HepG2 (cell line): ENCODE results near the gene TNFAIP8L2. TPM values are rescaled to one million over a fixed set of nuclear protein-coding genes. Genes with fewer than 3 reads are reported as not detected.
A peak's percentile ranks its signal among the peaks of the same experiment; 100 is the strongest.

ENCODE experiments used
- ATAC-seq: fragments of 200-7000 bp; cut with Tn5 transposase; 3 replicates; pipeline ENCODE4 v1.9.1; 2020; ENCODE audit warnings: mild to moderate bottlenecking, moderate library complexity
- BruUV-seq: library from RNA; stranded (reverse); fragments of 400-500 nt; replicated peaks from 2 replicates; lab custom pipeline; 2021; lab: Mats Ljungman, UMichigan
- CTCF ChIA-PET: fragments of 300-600 bp; formaldehyde crosslinking; extraction: SDS; loops from one replicate; lab custom pipeline; 2021; ENCODE audit warnings: low total read pairs, inconsistent platforms, low intra/inter-chr PET ratio; lab: Yijun Ruan, JAX
- POLR2A ChIA-PET: fragments of 350-600 bp; sonication (Branson Sonifier 250); formaldehyde crosslinking; loops from one replicate; lab custom pipeline; 2020; ENCODE audit warnings: antibody characterized with exemption, inconsistent platforms; lab: Yijun Ruan, JAX
- DNase-seq: peaks from one replicate; pipeline ENCODE4 v3.0.0-alpha.2; 2015; ENCODE audit warnings: low spot score
- FAIRE-seq: peaks from 3 replicates; lab custom pipeline; 2011; peaks lifted over from hg19 to GRCh38; lab: Jason Lieb, UNC
- H2AFZ ChIP-seq: one replicate; pipeline ENCODE4 v1.6.1; 2011; ENCODE audit warnings: low read length, inconsistent platforms
- H3K27ac ChIP-seq: fragments of 300-600 bp; 3 replicates; pipeline ENCODE4 v1.8.0; 2011; ENCODE audit warnings: mixed run types, mild to moderate bottlenecking, mixed read lengths, low read length, inconsistent platforms; ENCODE audit not compliant: insufficient read depth; ENCODE audit errors: extremely low read length
- H3K27me3 ChIP-seq, 2 experiments: fragments of 200-600 bp in 1 of 2; 2 replicates in 1 of 2; 3 replicates in 1 of 2; pipeline versions ENCODE4 v1.6.0 to v1.8.0; 2011; ENCODE audit warnings: low read length in 2 of 2, mild to moderate bottlenecking in 2 of 2, moderate library complexity in 2 of 2, inconsistent platforms in 1 of 2; ENCODE audit not compliant: insufficient read depth in 2 of 2, control insufficient read depth in 1 of 2
- H3K36me3 ChIP-seq, 2 experiments: fragments of 200-600 bp in 1 of 2; replicated peaks in 1 of 2; 2 replicates in 1 of 2; 3 replicates in 1 of 2; pipeline versions ENCODE4 v1.5.1 to v1.8.0; 2011; ENCODE audit warnings: low read length in 2 of 2, inconsistent platforms in 1 of 2; ENCODE audit not compliant: insufficient read depth in 2 of 2, control insufficient read depth in 1 of 2
- H3K4me1 ChIP-seq: 2 replicates; pipeline ENCODE4 v1.5.1; 2012; ENCODE audit warnings: low read length, inconsistent platforms; ENCODE audit not compliant: insufficient read depth
- H3K4me2 ChIP-seq: 2 replicates; pipeline ENCODE4 v1.6.0; 2011; ENCODE audit warnings: low read depth, low read length, inconsistent platforms
- H3K4me3 ChIP-seq, 3 experiments: fragments of 200-600 bp in 1 of 3; sonication (generic), shearing (Covaris generic) in 1 of 3; replicated peaks in 1 of 3; 2 replicates each; pipeline ENCODE4 v1.5.1; 2011 to 2016; ENCODE audit warnings: low read length in 3 of 3, inconsistent platforms in 2 of 3, low read depth in 2 of 3, mild to moderate bottlenecking in 2 of 3, control low read depth in 1 of 3, mixed read lengths in 1 of 3; ENCODE audit not compliant: insufficient read depth in 1 of 3
- H3K79me2 ChIP-seq: one replicate; pipeline ENCODE4 v1.6.1; 2011; ENCODE audit warnings: low read length, inconsistent platforms; ENCODE audit not compliant: insufficient read depth
- H3K9ac ChIP-seq: 2 replicates; pipeline ENCODE4 v1.6.0; 2011; ENCODE audit warnings: mild to moderate bottlenecking, low read depth, low read length, inconsistent platforms; ENCODE audit not compliant: insufficient read depth
- H3K9me3 ChIP-seq: 2 replicates; pipeline ENCODE4 v1.5.1; 2012; ENCODE audit warnings: mild to moderate bottlenecking, low read length
- H4K20me1 ChIP-seq: 2 replicates; pipeline ENCODE4 v1.6.0; 2011; ENCODE audit warnings: inconsistent platforms, mild to moderate bottlenecking, low read length, moderate library complexity; ENCODE audit not compliant: insufficient read depth
- ATF7-NPFF ChIP-seq: sonication (generic); formaldehyde crosslinking; IDR thresholded peaks from 2 replicates; pipeline ENCODE4 v1.8.1; 2023; ENCODE audit warnings: mild to moderate bottlenecking, low read depth, missing genetic modification reagents, moderate library complexity
- BHLHE40 ChIP-seq: IDR thresholded peaks from 2 replicates; pipeline ENCODE4 v1.6.1; 2011; ENCODE audit warnings: low read length, improper control_type of control experiment
- FOXJ3 ChIP-seq: sonication (generic); formaldehyde crosslinking; IDR thresholded peaks from 2 replicates; pipeline ENCODE4 v1.4.0; 2020; ENCODE audit warnings: missing genetic modification reagents, mild to moderate bottlenecking, borderline replicate concordance
- FOXK1 ChIP-seq: sonication (generic); formaldehyde crosslinking; IDR thresholded peaks from 2 replicates; pipeline ENCODE4 v1.4.0; 2020; ENCODE audit warnings: low read depth, missing genetic modification reagents, borderline replicate concordance
- GTF3A ChIP-seq: sonication (generic); formaldehyde crosslinking; conservative IDR thresholded peaks from 2 replicates; pipeline ENCODE4 v1.4.0; 2020; ENCODE audit warnings: mild to moderate bottlenecking, missing genetic modification reagents
- HMG20A ChIP-seq: IDR thresholded peaks from 2 replicates; pipeline ENCODE4 v1.6.1; 2016; ENCODE audit warnings: borderline replicate concordance
- HNF4G ChIP-seq, 2 experiments: sonication (generic) in 1 of 2; formaldehyde crosslinking in 1 of 2; IDR thresholded peaks; 2 replicates each; pipeline versions ENCODE4 v1.4.0 to v1.6.1; 2011 to 2020; ENCODE audit warnings: borderline replicate concordance in 2 of 2, low read depth in 2 of 2, mild to moderate bottlenecking in 2 of 2, low read length in 1 of 2, missing genetic modification reagents in 1 of 2, moderate library complexity in 1 of 2
- NFATC3 ChIP-seq: sonication (generic); formaldehyde crosslinking; IDR thresholded peaks from 2 replicates; pipeline ENCODE4 v1.5.1; 2020; ENCODE audit warnings: mild to moderate bottlenecking, missing genetic modification reagents
- SCMH1 ChIP-seq: sonication (generic); formaldehyde crosslinking; IDR thresholded peaks from 2 replicates; pipeline ENCODE4 v1.9.0; 2021; ENCODE audit warnings: missing genetic modification reagents, mild to moderate bottlenecking, borderline replicate concordance
- SOX13 ChIP-seq, 3 experiments: fragments of 450-650 bp in 1 of 3; sonication (generic) in 1 of 3; formaldehyde crosslinking in 1 of 3; IDR thresholded peaks in 2 of 3; conservative IDR thresholded peaks in 1 of 3; 2 replicates each; pipeline versions ENCODE4 v1.5.0 to v1.6.1; 2016 to 2020; ENCODE audit warnings: antibody characterized with exemption in 1 of 3, mild to moderate bottlenecking in 1 of 3, missing compliant biosample characterization in 1 of 3, missing genetic modification reagents in 1 of 3, moderate library complexity in 1 of 3
- ZNF468 ChIP-seq: sonication (generic); formaldehyde crosslinking; IDR thresholded peaks from 2 replicates; pipeline ENCODE4 v1.8.0; 2022; ENCODE audit warnings: mild to moderate bottlenecking, moderate library complexity, missing genetic modification reagents
- ZNF501 ChIP-seq: sonication (generic); formaldehyde crosslinking; IDR thresholded peaks from 2 replicates; pipeline ENCODE4 v1.5.1; 2020; ENCODE audit warnings: mild to moderate bottlenecking, moderate library complexity, missing genetic modification reagents
- WGBS: methylation state at CpG from one replicate; pipeline ENCODE4 v1.1.6; 2017; ENCODE audit warnings: low lambda C conversion rate; 5-methylcytosine and 5-hydroxymethylcytosine counted together
- in situ Hi-C: cut with HindIII; loops from 2 replicates; pipeline ENCODE4 v1.10.0; 2017; ENCODE audit warnings: low pct_unique_long_range_greater_than_20kb; ENCODE audit not compliant: extremely low pct_ligation_motif_present
- intact Hi-C: fragments of 100-400 bp; cut with micrococcal nuclease; formaldehyde crosslinking; loops from one replicate; pipeline ENCODE4 v1.10.0; 2022; ENCODE audit not compliant: unreplicated experiment
- polyA plus RNA-seq, 8 experiments: library from polyadenylated mRNA; depleted of rRNA in 3 of 8; stranded (reverse) in 7 of 8; unstranded in 1 of 8; fragments of >200 nt; fragmentation: Illumina TruSeq in 4 of 8; extraction: Trizol in 4 of 8; gene quantifications; 2 replicates each; pipeline versions ENCODE4 v1.2.1 to v1.2.3, GENCODE V29; 2011 to 2016; ENCODE audit warnings: low read depth in 4 of 8, missing spikeins in 1 of 8, mixed read lengths in 1 of 8; ENCODE audit not compliant: insufficient read depth in 1 of 8
- total RNA-seq, 5 experiments: library from RNA; depleted of rRNA; stranded (reverse); fragments of >200 nt; fragmentation: Illumina TruSeq; extraction: Trizol; gene quantifications; 2 replicates each; pipeline ENCODE4 v1.2.3, GENCODE V29; 2016; ENCODE audit warnings: low read depth in 1 of 5
- TF ChIP-seq, protein P1 (sequence below): sonication (generic); formaldehyde crosslinking; IDR thresholded peaks from 2 replicates; pipeline ENCODE4 v1.8.1; 2023; ENCODE audit warnings: missing genetic modification reagents, mild to moderate bottlenecking, borderline replicate concordance
- TF ChIP-seq, protein P2 (sequence below): sonication (generic); formaldehyde crosslinking; IDR thresholded peaks from 2 replicates; pipeline ENCODE4 v1.5.0; 2020; ENCODE audit warnings: missing genetic modification reagents, mild to moderate bottlenecking, borderline replicate concordance
- TF ChIP-seq, protein P3 (sequence below): IDR thresholded peaks from 2 replicates; pipeline ENCODE4 v1.6.1; 2016; ENCODE audit warnings: missing genetic modification reagents, missing compliant biosample characterization

TNFAIP8L2 gene
- total and polyA plus RNA-seq, 2 of the 13 experiments (the other 11 are each of a cell fraction or from before 2014, with no cell fraction given): not detected

DNA sequence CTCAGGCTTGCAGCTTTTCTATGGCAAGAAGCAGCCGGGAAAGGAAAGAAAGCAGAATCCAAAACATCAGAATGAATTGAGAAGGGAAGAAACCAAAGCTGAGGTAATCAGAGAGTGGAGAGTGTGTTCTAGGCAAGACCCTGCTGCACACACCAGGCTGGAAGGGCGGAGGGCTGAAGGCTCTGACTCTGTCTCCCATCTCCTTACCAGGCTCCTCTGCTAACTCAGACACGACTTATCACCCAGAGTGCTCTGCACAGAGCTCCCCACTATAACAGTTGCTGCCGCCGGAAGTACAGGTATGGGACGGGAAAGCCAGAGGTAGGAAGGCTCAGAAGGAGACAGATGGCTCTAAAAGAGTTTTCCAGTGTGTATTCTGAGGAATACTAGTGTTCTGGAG lies 10.7 kb downstream of the TNFAIP8L2 start:
- Histone ChIP-seq H3K27ac (no peak overlapping the region), H3K4me3 (peak overlapping the region; percentile 91 to 94 (median 93); a peak in 5 of 6 replicates), H3K9ac (peak overlapping the region; percentile 93; the same call in 1 of the 2 replicates), H3K27me3 (peaks cover 0 to 5% of the 10 kb centered on the region in 2 experiments; a peak in 2 of 5 replicates), H3K79me2 (peaks cover 17% of the 10 kb centered on the region), H3K4me2 (peak overlapping the region; percentile 83), H3K9me3 (no peaks in the 10 kb centered on the region), H3K4me1 (peaks cover 25% of the 10 kb centered on the region), H2AFZ (no peak overlapping the region), H3K36me3 (peaks cover 3 to 5% of the 10 kb centered on the region in 2 experiments; a peak in 3 of 5 replicates), H4K20me1 (no peaks in the 10 kb centered on the region)
- ChIA-PET CTCF (no interaction called here), POLR2A (interaction anchor here (1.0 to 2.8 kb wide), 3 partner anchors 23 to 32 kb away, joined by 4 to 14 read pairs (median 5); partner anchors contain the start of gene VPS72)
- intact Hi-C loops: no loop called here
- TF ChIP-seq, protein P1, sequence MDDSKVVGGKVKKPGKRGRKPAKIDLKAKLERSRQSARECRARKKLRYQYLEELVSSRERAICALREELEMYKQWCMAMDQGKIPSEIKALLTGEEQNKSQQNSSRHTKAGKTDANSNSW: no peak
- TF ChIP-seq ATF7-NPFF (no peak), ZNF501 (CRISPR knock-in tag) (no peak)
- in situ Hi-C loops: no loop called here
- BruUV-seq: no TSS peak
- ATAC-seq (no peak), FAIRE-seq (no peak), DNase-seq (no peak)
- 92% methylated on average over 6 of the region's 6 CpGs for WGBS

DNA sequence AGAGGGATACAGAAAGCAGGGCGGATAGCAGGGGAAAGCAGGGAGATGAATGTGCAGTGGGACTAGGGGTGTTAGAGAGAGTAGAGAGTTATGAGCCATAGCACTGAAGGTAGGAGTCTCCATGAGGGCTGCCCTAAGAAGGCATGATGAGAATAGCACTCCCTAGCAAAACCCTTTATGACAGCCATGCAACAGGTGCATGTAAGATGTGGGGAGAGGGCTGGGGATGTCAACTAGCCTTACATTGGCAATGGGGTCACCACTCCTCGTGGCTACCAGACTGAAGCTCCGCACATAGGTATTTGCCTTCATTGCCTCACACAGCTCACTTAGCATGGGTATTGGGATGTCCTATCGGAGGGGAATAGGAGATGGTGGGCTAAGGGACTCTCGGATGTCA lies 14.7 kb downstream of the TNFAIP8L2 start:
- H3K79me2 ChIP-seq: peaks cover 11% of the 10 kb centered on the region
- WGBS: 95% methylated on average over 5 of the region's 5 CpGs
- no peak overlapping the region for H2AFZ ChIP-seq
- FAIRE-seq (no peak), ATAC-seq (no peak), DNase-seq (no peak)
- no peaks in the 10 kb centered on the region for H3K9me3 ChIP-seq
- intact Hi-C loops: no loop called here
- H3K36me3 ChIP-seq: peaks cover 4 to 11% of the 10 kb centered on the region in 2 experiments; a peak in 3 of 5 replicates
- H3K4me3 ChIP-seq: no peak overlapping the region
- no peak overlapping the region for H3K9ac ChIP-seq
- H3K27me3 ChIP-seq: no peaks in the 10 kb centered on the region; a peak in 2 of 5 replicates
- H3K4me1 ChIP-seq: peaks cover 14% of the 10 kb centered on the region
- no peak overlapping the region for H3K27ac ChIP-seq
- in situ Hi-C loops: no loop called here
- CTCF ChIA-PET: no interaction called here
- POLR2A ChIA-PET: interaction anchor here (2.1 kb wide), 1 partner anchor 18 kb away, joined by 6 read pairs; the partner anchor contains the start of gene VPS72
- no peak overlapping the region for H3K4me2 ChIP-seq
- no peaks in the 10 kb centered on the region for H4K20me1 ChIP-seq
- BruUV-seq: no TSS peak
- TF ChIP-seq NFATC3 (CRISPR knock-in tag) (no peak), GTF3A (no peak), FOXJ3 (CRISPR knock-in tag) (no peak), SOX13 (IDR thresholded peaks at IDR 0.05) (no peak), SOX13 (CRISPR knock-in tag; conservative IDR thresholded peaks at IDR 0.05 in 1 of 2, IDR thresholded peaks at IDR 0.05 in 1 of 2) (no peak), HMG20A (CRISPR knock-in tag) (no peak), FOXK1 (CRISPR knock-in tag) (no peak), HNF4G (IDR thresholded peaks at IDR 0.05; ENCODE audit: borderline replicate concordance, low read depth, low read length) (no peak), HNF4G (CRISPR knock-in tag; IDR thresholded peaks at IDR 0.05; ENCODE audit: borderline replicate concordance, low read depth) (no peak), ZNF468 (no peak), SCMH1 (CRISPR knock-in tag) (no peak), BHLHE40 (no peak)
- TF ChIP-seq, protein P2, sequence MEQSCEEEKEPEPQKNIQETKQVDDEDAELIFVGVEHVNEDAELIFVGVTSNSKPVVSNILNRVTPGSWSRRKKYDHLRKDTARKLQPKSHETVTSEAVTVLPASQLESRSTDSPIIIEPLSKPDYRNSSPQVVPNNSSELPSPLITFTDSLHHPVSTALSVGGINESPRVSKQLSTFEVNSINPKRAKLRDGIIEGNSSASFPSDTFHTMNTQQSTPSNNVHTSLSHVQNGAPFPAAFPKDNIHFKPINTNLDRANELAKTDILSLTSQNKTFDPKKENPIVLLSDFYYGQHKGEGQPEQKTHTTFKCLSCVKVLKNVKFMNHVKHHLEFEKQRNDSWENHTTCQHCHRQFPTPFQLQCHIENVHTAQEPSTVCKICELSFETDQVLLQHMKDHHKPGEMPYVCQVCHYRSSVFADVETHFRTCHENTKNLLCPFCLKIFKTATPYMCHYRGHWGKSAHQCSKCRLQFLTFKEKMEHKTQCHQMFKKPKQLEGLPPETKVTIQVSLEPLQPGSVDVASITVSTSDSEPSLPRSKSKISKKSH (CRISPR knock-in tag): no peak
- TF ChIP-seq, protein P3, sequence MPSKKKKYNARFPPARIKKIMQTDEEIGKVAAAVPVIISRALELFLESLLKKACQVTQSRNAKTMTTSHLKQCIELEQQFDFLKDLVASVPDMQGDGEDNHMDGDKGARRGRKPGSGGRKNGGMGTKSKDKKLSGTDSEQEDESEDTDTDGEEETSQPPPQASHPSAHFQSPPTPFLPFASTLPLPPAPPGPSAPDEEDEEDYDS (CRISPR knock-in tag): no peak
